ENCODE results near the gene MTHFD1L.
"Not testable (repeated sequence)": the region's sequence is repeated elsewhere in the genome, so short reads cannot be mapped to it uniquely, and the experiment has no call there.

The MTHFD1L gene

GRCh38 chr6:151095538-151096254 is 230.2 kb downstream of the MTHFD1L start:
- DNase-seq (ENCODE audit: low read depth), result no peak

DNA sequence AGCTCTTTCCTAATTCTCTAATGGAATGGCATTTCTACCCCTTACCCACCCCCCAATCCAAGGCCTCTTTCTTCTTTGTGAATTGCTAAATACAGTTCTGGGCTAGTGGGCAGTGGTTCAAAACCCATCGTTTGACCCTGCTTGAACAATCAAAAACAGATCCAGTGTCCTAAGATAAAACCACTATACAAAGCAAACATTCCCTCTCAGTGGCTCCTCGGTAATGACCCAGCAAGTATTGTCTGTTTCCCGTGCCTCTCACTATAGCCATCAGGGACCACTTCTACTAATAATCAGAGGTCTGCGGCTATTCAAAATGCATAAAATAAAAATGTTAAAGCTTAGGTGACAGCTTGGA is 230.7 kb downstream of the MTHFD1L start:
- DNase-seq (ENCODE audit: low read depth), result no peak

DNA sequence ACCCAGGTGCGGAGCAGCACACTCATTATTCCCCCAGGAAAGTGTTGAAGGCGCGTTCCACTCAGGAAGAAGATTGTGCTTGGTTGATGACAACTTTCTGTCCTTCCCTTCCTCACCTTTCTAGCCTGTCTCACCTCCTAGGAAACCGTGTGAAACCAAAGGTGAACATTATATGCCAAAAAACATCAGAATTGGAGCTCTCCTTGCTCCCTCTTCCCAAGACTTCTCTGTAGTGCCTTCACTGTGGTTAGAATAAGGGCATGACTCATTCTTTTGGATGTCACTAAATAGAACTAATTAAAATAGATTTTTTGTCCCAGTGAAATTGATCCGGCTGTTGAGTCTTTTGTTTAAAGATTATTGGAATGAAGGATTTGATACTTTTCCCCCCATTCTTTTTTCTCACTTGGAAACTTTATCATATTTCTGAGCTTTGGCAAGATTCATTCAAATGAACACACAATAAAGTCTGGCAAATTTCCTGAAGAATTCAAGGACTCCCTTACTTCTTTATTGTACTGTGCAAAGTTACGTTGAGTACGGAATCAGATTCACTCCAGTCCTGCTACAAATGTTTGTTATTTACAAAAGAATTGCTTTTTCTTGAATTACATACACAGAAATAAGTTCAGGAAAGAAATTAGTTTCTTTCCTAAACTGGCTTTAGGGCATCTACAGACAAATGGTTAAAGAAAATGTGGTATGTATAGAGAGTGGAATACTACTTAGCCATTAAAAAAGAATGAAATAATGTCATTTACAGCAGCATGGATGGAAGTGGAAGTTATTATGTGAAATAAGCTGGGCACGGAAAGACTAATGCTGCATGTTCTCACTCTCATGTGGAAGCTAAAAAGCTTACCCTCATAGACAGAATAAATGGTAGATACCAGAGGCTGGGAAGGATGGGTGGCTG is 231.4 kb downstream of the MTHFD1L start:
- DNase-seq (ENCODE audit: low read depth), result no peak

- DNase-seq (ENCODE audit: low read depth), result no peak
Measured at GRCh38 chr6:151098166-151098565, 232.7 kb downstream of the MTHFD1L start.

- DNase-seq (ENCODE audit: low read depth), result no peak
Measured at GRCh38 chr6:151100326-151100725, 234.8 kb downstream of the MTHFD1L start.

DNA sequence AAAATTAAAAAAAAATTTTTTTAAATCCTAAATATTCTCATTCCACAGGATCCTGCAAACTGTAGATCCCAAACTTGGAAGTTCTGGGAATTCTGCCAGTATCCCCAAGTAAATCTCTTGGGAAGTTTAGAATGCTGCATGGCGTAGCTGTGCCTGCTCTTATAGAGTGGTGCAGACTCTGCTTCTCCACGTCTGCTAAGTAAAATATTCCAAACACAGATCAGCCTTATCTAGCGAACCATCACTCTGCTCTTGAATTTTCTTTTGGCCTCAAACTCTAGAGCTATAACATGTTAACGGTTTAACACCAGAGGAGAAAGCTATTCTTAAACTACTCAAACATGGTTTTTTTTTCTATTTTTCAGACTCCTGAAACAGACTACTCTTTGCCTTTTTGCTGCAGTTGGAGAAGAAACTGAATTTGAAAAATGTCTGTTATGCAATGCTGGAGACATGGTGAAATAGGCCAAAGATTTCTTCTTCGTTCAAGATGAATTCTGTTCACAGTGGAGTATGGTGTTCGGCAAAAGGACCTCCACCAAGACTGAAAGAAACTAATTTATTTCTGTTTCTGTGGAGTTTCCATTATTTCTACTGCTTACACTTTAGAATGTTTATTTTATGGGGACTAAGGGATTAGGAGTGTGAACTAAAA is 235.8 kb downstream of the MTHFD1L start:
- DNase-seq (ENCODE audit: low read depth), result no peak

GRCh38 chr6:151101816-151102694 is 236.6 kb downstream of the MTHFD1L start:
- DNase-seq (ENCODE audit: low read depth), result no peak

GRCh38 chr6:151103266-151103665 is 237.8 kb downstream of the MTHFD1L start:
- no peak for DNase-seq (ENCODE audit: low read depth)

GRCh38 chr6:151107897-151108427 is 242.5 kb downstream of the MTHFD1L start:
- DNase-seq (ENCODE audit: low read depth), result no peak

GRCh38 chr6:151108548-151108947 is 243.0 kb downstream of the MTHFD1L start:
- no peak for DNase-seq (ENCODE audit: low read depth)

GRCh38 chr6:151109361-151109760 is 243.9 kb downstream of the MTHFD1L start:
- no peak for DNase-seq (ENCODE audit: low read depth)

DNA sequence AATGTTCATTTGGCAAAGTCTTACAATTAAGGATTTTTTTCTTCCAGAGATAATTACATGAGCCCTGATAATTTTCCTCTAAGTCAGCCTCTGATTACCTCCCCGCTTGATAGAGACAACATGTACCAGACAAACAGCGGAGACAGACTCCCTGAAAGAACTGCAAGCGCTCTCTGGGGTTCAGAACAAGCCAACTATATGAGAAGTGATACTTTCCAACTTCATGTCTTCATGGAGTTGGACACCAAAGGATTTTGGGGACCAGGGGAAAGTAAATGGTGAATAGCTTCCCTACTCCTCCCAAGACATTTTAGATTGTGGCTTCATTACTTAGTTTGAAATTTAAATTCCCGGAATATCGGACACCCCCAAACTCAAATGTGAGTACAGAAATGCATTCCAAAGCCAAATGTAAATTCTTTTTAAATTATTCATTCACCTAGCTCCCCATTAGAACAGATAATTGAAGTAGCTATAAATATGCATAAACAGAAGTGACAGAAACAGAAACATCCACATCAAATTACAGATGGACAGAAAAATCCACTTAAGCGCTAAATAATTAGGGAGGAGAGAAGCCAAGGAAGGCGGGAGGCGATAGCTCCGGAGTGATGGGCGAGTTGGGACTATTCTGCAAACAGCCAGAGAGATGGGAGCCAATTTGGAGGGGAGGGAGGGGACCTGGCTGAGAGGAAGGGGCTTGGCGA is 244.5 kb downstream of the MTHFD1L start:
- DNase-seq (ENCODE audit: low read depth), result no peak

DNA sequence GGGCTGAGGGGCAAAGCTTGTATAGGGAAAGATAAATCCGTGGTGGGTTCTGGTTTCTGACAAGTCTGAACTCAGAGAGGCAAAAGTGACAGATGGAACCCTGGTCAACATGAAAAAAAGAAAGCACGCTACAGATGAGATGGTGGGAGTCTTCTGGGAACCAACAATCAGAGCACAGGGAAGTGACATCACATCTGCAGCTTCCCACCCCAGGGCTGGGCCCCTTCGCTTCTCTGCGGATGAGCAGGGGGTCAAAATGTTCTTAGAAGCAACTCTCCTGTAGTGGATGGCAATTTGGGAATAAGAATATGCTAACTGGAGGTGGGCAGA is 245.0 kb downstream of the MTHFD1L start:
- DNase-seq (ENCODE audit: low read depth), result no peak

GRCh38 chr6:151111670-151112069 is 246.2 kb downstream of the MTHFD1L start:
- DNase-seq (ENCODE audit: low read depth), result no peak

- no peak for DNase-seq (ENCODE audit: low read depth)
Measured at GRCh38 chr6:151112130-151112529, 246.6 kb downstream of the MTHFD1L start.

GRCh38 chr6:151112884-151113283 is 247.4 kb downstream of the MTHFD1L start:
- not testable (repeated sequence) for DNase-seq (ENCODE audit: low read depth)

DNA sequence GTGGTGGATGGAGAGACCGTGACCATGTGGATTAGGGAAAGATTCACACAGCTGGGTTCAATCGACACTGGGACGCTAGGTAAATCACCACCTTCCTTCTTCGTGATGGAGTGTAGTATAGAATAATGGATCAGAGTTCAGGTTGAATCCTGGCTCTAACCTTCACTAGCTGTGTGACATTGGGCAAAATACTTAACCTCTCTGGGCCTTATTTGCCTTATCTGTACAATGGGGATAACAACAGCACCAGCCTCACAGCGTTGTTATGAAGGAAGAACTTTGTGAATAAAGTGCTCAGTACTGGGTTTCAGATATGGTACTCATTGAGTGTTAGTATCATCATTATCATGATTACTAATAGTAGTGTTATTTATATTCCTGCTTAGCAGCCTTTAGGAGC is 248.1 kb downstream of the MTHFD1L start:
- DNase-seq (ENCODE audit: low read depth), result no peak

GRCh38 chr6:151118461-151119123 is 253.1 kb downstream of the MTHFD1L start:
- no peak for DNase-seq (ENCODE audit: low read depth)

GRCh38 chr6:151119823-151120524 is 254.5 kb downstream of the MTHFD1L start:
- no peak for DNase-seq (ENCODE audit: low read depth)

GRCh38 chr6:151121900-151122299 is 256.4 kb downstream of the MTHFD1L start:
- no peak for DNase-seq (ENCODE audit: low read depth)

All from GM04503 (cell line).